SK-N-SH (cell line): ENCODE results near the gene PHF20.

Experiments
- CHD2 ChIP-seq: fragments of 150-350 bp; IDR thresholded peaks from 2 replicates; pipeline ENCODE4 v1.6.1; 2018; ENCODE audit warnings: low read length; ENCODE audit not compliant: partially characterized antibody
- EP300 ChIP-seq, 2 experiments: IDR thresholded peaks; 2 replicates each; pipeline versions ENCODE4 v1.4.0 to v1.6.1; 2012; ENCODE audit warnings: borderline replicate concordance in 1 of 2, low read depth in 1 of 2, low read length in 1 of 2
- EZH2phosphoT487 ChIP-seq: fragments of 200-600 bp; sonication (generic); IDR thresholded peaks from 2 replicates; pipeline ENCODE4 v1.6.1; 2017; ENCODE audit warnings: low read depth, mixed run types, mild to moderate bottlenecking, antibody characterized with exemption, moderate library complexity, borderline replicate concordance
- FOXM1 ChIP-seq: IDR thresholded peaks from 2 replicates; pipeline ENCODE4 v1.4.0; 2012; ENCODE audit warnings: low read depth, mild to moderate bottlenecking
- GABPA ChIP-seq: IDR thresholded peaks from 2 replicates; pipeline ENCODE4 v1.4.0; 2012; ENCODE audit warnings: low read depth, mild to moderate bottlenecking
- JUND ChIP-seq: IDR thresholded peaks from 2 replicates; pipeline ENCODE4 v1.4.0; 2012
- MXI1 ChIP-seq: IDR thresholded peaks from 2 replicates; pipeline ENCODE4 v1.6.1; 2012; ENCODE audit warnings: mild to moderate bottlenecking, low read depth, low read length, improper control_type of control experiment
- POLR2AphosphoS5 ChIP-seq: IDR thresholded peaks from 2 replicates; pipeline ENCODE4 v1.6.1; 2012; ENCODE audit warnings: low read depth, low read length
- TCF12 ChIP-seq: IDR thresholded peaks from 2 replicates; pipeline ENCODE4 v1.4.0; 2012
- TF ChIP-seq, protein P1 (sequence below): fragments of 200-600 bp; sonication (generic); IDR thresholded peaks from 2 replicates; pipeline ENCODE4 v1.6.1; 2017; ENCODE audit warnings: antibody characterized with exemption, mild to moderate bottlenecking, moderate library complexity

DNA sequence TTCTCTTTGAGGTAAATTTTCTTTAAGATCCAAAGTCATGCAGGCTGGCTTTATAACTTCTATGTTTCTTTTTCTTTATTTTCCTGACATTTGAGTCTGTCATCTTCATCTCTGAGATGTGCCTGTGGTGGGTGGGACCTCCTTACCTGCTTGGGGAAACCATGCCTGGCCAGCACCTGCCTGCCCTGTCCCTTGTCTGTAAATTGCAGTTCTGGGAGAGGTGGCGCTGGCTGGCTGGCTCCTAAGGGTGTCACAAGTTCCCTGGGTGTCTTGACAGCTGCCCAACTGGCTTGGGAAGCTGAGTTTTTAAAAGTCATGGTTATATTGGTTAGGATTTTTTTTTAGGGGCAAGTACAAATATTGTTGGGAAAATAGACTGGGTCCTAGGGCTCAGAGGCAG lies 146.2 kb downstream of the PHF20 start:
- TF ChIP-seq MXI1 (no peak), EZH2phosphoT487 (no peak), EP300 (IDR thresholded peaks at IDR 0.05; ENCODE audit: borderline replicate concordance in 1 of 2, low read depth in 1 of 2, low read length in 1 of 2) (no peak), JUND (no peak), FOXM1 (no peak), CHD2 (no peak), GABPA (no peak), TCF12 (no peak), POLR2AphosphoS5 (no peak)
- TF ChIP-seq, protein P1, sequence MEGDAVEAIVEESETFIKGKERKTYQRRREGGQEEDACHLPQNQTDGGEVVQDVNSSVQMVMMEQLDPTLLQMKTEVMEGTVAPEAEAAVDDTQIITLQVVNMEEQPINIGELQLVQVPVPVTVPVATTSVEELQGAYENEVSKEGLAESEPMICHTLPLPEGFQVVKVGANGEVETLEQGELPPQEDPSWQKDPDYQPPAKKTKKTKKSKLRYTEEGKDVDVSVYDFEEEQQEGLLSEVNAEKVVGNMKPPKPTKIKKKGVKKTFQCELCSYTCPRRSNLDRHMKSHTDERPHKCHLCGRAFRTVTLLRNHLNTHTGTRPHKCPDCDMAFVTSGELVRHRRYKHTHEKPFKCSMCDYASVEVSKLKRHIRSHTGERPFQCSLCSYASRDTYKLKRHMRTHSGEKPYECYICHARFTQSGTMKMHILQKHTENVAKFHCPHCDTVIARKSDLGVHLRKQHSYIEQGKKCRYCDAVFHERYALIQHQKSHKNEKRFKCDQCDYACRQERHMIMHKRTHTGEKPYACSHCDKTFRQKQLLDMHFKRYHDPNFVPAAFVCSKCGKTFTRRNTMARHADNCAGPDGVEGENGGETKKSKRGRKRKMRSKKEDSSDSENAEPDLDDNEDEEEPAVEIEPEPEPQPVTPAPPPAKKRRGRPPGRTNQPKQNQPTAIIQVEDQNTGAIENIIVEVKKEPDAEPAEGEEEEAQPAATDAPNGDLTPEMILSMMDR: no peak
